ENCODE data around the gene TRIM2. TPM values are rescaled to one million over a fixed set of nuclear protein-coding genes. Genes with fewer than 3 reads are reported as not detected.

TRIM2 gene
- total and polyA plus RNA-seq, 2 experiments from 2014 or later = 32.7 to 40.4 TPM

DNA sequence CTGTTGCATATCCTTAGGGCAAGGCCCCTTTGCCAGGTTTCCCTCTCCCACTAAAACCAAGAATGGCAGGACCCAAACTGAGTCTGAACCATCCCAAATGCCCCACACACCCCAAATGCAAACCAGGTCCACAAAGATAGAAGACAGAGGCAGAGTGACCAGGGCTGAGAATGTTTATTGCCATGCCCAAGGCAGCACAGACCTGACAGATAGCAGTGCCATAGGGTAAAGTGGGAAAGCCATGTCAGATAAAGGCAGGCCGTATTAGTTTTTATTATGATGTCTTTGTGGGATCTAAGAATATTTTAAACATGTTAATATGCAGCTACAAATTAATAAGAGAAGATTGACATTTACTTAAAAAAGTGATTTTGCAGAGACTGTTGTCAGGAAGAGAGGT, 110.7 kb downstream of the TRIM2 start:
- Histone ChIP-seq H3K27me3 (no peaks in the 10 kb centered on the region), H3K4me3 (no peak overlapping the region), H3K4me1 (ENCODE audit: low read depth) (no peaks in the 10 kb centered on the region), H3K9me3 (ENCODE audit: low read depth) (no peaks in the 10 kb centered on the region), H3K36me3 (no peaks in the 10 kb centered on the region), H3K27ac (no peak overlapping the region)
- no peak for DNase-seq (ENCODE audit: low read depth in 1 of 2, low spot score in 1 of 2)
- TF ChIP-seq, protein P1, sequence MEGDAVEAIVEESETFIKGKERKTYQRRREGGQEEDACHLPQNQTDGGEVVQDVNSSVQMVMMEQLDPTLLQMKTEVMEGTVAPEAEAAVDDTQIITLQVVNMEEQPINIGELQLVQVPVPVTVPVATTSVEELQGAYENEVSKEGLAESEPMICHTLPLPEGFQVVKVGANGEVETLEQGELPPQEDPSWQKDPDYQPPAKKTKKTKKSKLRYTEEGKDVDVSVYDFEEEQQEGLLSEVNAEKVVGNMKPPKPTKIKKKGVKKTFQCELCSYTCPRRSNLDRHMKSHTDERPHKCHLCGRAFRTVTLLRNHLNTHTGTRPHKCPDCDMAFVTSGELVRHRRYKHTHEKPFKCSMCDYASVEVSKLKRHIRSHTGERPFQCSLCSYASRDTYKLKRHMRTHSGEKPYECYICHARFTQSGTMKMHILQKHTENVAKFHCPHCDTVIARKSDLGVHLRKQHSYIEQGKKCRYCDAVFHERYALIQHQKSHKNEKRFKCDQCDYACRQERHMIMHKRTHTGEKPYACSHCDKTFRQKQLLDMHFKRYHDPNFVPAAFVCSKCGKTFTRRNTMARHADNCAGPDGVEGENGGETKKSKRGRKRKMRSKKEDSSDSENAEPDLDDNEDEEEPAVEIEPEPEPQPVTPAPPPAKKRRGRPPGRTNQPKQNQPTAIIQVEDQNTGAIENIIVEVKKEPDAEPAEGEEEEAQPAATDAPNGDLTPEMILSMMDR (IDR thresholded peaks at IDR 0.05; ENCODE audit: low read depth, low read length) = no peak

DNA sequence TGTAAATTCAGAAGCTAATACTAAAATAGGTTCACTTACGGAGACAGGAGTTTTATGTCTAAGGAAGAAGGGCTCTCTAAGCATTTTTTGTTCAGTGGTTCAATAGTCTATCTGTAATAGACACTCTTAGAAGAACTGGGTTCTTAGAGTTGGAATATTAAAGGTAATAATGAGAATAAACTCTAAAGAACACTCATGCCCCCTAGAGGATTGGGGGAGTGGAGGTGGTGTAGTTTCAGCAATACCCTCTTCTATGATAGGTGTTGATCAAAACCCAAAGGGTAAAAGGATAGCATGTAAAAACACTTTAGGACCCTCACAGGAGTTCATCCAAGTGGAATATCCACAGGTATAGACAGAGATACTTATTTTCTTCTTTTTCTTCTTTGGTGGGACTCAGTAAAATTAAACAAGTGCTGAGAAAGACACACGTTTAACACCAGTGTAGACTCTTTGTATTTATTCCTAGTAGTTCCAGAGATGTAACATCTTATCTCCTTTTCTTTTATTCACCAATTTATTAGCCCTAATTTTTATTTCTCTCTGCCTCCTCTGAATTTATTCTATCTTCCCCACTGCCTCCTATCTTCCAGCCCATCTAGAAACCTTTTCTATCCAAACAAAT, 114.6 kb downstream of the TRIM2 start:
- Histone ChIP-seq H3K4me1 (ENCODE audit: low read depth) (no peaks in the 10 kb centered on the region), H3K36me3 (peaks cover 4% of the 10 kb centered on the region), H3K27ac (no peak overlapping the region), H3K4me3 (no peak overlapping the region), H3K9me3 (ENCODE audit: low read depth) (no peaks in the 10 kb centered on the region), H3K27me3 (no peaks in the 10 kb centered on the region)
- TF ChIP-seq, protein P1 (IDR thresholded peaks at IDR 0.05; ENCODE audit: low read depth, low read length) = peak; percentile 76
- peak; percentile 63 to 72 for DNase-seq (ENCODE audit: low read depth in 1 of 2, low spot score in 1 of 2)

DNA sequence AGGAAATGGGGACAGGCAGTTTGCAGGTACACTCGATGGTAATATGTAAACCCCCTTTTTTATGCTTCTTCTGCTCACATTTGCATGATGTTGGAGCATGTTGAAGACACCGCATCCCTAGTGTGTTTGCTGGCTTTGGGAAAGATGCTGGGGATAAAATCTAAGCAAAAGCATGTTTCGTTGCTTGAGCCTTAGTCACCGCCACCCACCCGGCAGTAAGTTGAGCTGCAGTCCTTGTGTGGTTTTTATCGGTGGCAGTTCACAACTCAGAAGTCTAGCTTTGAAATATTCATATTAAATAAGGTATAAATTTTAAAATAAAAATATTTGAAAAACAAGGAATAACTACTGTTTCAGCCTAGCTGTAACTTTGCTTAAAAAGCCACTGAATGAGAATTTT, 118.5 kb downstream of the TRIM2 start:
- DNase-seq (ENCODE audit: low read depth in 1 of 2, low spot score in 1 of 2) = no peak
- H3K27me3 ChIP-seq = no peaks in the 10 kb centered on the region
- H3K4me1 ChIP-seq (ENCODE audit: low read depth) = no peaks in the 10 kb centered on the region
- peaks cover 7% of the 10 kb centered on the region for H3K36me3 ChIP-seq
- H3K9me3 ChIP-seq (ENCODE audit: low read depth) = no peaks in the 10 kb centered on the region
- no peak overlapping the region for H3K4me3 ChIP-seq
- TF ChIP-seq, protein P1 (IDR thresholded peaks at IDR 0.05; ENCODE audit: low read depth, low read length) = no peak
- H3K27ac ChIP-seq = no peak overlapping the region

DNA sequence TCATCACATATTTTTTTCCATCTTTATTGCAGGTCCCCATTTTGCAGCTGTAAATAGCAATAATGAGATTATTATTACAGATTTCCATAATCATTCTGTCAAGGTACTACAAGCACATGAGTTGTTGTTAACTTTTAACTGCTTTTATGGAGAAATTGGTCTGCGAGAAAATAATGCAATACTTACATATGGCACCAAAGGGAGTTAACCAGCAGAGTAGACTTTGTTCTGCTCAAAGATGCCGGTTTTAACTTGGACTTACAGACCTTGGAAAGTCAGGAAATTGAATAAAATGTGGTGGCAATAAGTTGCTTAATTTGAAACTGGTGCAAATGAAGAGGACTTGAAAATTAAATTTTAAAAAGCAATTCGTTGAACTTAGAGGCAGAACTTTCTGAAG, 119.8 kb downstream of the TRIM2 start:
- peaks cover 12% of the 10 kb centered on the region for H3K36me3 ChIP-seq
- H3K9me3 ChIP-seq (ENCODE audit: low read depth) = no peaks in the 10 kb centered on the region
- DNase-seq (ENCODE audit: low read depth in 1 of 2, low spot score in 1 of 2) = no peak
- H3K4me1 ChIP-seq (ENCODE audit: low read depth) = no peaks in the 10 kb centered on the region
- TF ChIP-seq, protein P1 (IDR thresholded peaks at IDR 0.05; ENCODE audit: low read depth, low read length) = no peak
- H3K4me3 ChIP-seq = no peak overlapping the region
- H3K27ac ChIP-seq = no peak overlapping the region
- no peaks in the 10 kb centered on the region for H3K27me3 ChIP-seq

DNA sequence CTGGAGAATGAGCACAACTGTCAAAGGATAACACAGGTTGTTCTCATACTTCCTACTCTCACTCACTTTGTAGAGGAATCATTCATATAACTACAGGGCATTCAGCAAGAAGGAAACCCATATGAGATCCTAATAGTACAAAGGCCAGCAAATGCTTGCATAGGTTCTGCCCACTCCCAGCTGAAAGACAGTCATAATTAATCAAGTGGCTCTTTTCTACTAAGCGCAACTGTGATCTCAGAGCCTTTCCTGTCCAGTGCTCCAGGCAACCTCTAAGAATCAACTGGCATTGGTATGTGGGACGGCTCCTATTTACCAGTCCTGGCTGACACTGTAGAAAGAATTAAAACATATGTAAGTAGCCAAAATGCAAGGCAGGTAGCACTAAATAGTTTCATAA, 121.3 kb downstream of the TRIM2 start:
- TF ChIP-seq, protein P1 (IDR thresholded peaks at IDR 0.05; ENCODE audit: low read depth, low read length) = no peak
- Histone ChIP-seq H3K9me3 (ENCODE audit: low read depth) (no peaks in the 10 kb centered on the region), H3K27me3 (no peaks in the 10 kb centered on the region), H3K4me3 (no peak overlapping the region), H3K27ac (no peak overlapping the region), H3K4me1 (ENCODE audit: low read depth) (no peaks in the 10 kb centered on the region), H3K36me3 (peaks cover 12% of the 10 kb centered on the region)
- no peak for DNase-seq (ENCODE audit: low read depth in 1 of 2, low spot score in 1 of 2)

Data from cardiac muscle cell (in vitro differentiated cells and primary cell).